GM08714 (cell line): ENCODE data around the gene ARL6IP4.

Experiments
- H3K4me3 ChIP-seq: fragments of 200-500 bp; sonication (Bioruptor generic); 2 replicates; pipeline ENCODE4 v1.5.1; 2014; ENCODE audit warnings: mild to moderate bottlenecking, low read length, inconsistent platforms
- ZNF274 ChIP-seq: IDR thresholded peaks from 2 replicates; pipeline ENCODE4 v1.6.1; 2012; ENCODE audit warnings: mild to moderate bottlenecking, low read depth, low read length

The ARL6IP4 gene

GRCh38 chr12:122949816-122950675 lies 30.4 kb upstream of the ARL6IP4 start:
- no peak for TF ChIP-seq ZNF274
- H3K4me3 ChIP-seq, result no peak overlapping the region

- no peak for TF ChIP-seq ZNF274
- no peak overlapping the region for H3K4me3 ChIP-seq
Observed at GRCh38 chr12:122951406-122951805, 29.1 kb upstream of the ARL6IP4 start.

- TF ChIP-seq ZNF274, result no peak
Observed at GRCh38 chr12:122951979-122952892, 28.2 kb upstream of the ARL6IP4 start.

GRCh38 chr12:122955156-122955555 lies 25.3 kb upstream of the ARL6IP4 start:
- TF ChIP-seq ZNF274, result no peak
- no peak overlapping the region for H3K4me3 ChIP-seq

More at GRCh38 chr12:122951979-122952892, 28.2 kb upstream of the ARL6IP4 start:
- no peak overlapping the region for H3K4me3 ChIP-seq

GRCh38 chr12:122956035-122956434 lies 24.4 kb upstream of the ARL6IP4 start:
- H3K4me3 ChIP-seq, result no peak overlapping the region
- no peak for TF ChIP-seq ZNF274

- no peak overlapping the region for H3K4me3 ChIP-seq
- TF ChIP-seq ZNF274, result no peak
Observed at GRCh38 chr12:122958198-122958888, 22.1 kb upstream of the ARL6IP4 start.

- no peak overlapping the region for H3K4me3 ChIP-seq
- TF ChIP-seq ZNF274, result no peak
Observed at GRCh38 chr12:122959566-122960192, 20.8 kb upstream of the ARL6IP4 start.

GRCh38 chr12:122960193-122960569 lies 20.3 kb upstream of the ARL6IP4 start:
- no peak overlapping the region for H3K4me3 ChIP-seq
- no peak for TF ChIP-seq ZNF274

GRCh38 chr12:122961531-122962329 lies 18.8 kb upstream of the ARL6IP4 start:
- no peak overlapping the region for H3K4me3 ChIP-seq
- no peak for TF ChIP-seq ZNF274

GRCh38 chr12:122963941-122964265 lies 16.6 kb upstream of the ARL6IP4 start:
- no peak for TF ChIP-seq ZNF274
- H3K4me3 ChIP-seq, result no peak overlapping the region

- TF ChIP-seq ZNF274, result no peak
- no peak overlapping the region for H3K4me3 ChIP-seq
Observed at GRCh38 chr12:122964439-122965257, 15.8 kb upstream of the ARL6IP4 start.

- TF ChIP-seq ZNF274, result no peak
- H3K4me3 ChIP-seq, result no peak overlapping the region
Observed at GRCh38 chr12:122965321-122965751, 15.1 kb upstream of the ARL6IP4 start.
